ENCODE results near the gene LRRC7.

LRRC7 gene

GRCh38 chr1:70156529-70157120, 588.9 kb downstream of the LRRC7 start:
- Histone ChIP-seq H3K36me3 (ENCODE audit: control insufficient read depth, insufficient read depth, low read length) (no peaks in the 10 kb centered on the region), H3K4me1 (ENCODE audit: control insufficient read depth, insufficient read depth, low read length) (no peaks in the 10 kb centered on the region), H3K9ac (ENCODE audit: low read length) (no peak overlapping the region)

GRCh38 chr1:70164350-70164749, 596.6 kb downstream of the LRRC7 start:
- H3K27ac ChIP-seq (ENCODE audit: low read depth, low read length): no peak overlapping the region
- no peaks in the 10 kb centered on the region for H3K4me1 ChIP-seq (ENCODE audit: control insufficient read depth, insufficient read depth, low read length)
- H3K27me3 ChIP-seq (ENCODE audit: control insufficient read depth, insufficient read depth, low read length): no peaks in the 10 kb centered on the region
- no peak overlapping the region for H3K4me3 ChIP-seq (ENCODE audit: low read length)
- H3K9ac ChIP-seq (ENCODE audit: low read length): no peak overlapping the region
- no peaks in the 10 kb centered on the region for H3K36me3 ChIP-seq (ENCODE audit: control insufficient read depth, insufficient read depth, low read length)

More at GRCh38 chr1:70156529-70157120, 588.9 kb downstream of the LRRC7 start:
- no peaks in the 10 kb centered on the region for H3K27me3 ChIP-seq (ENCODE audit: control insufficient read depth, insufficient read depth, low read length)
- no peak overlapping the region for H3K27ac ChIP-seq (ENCODE audit: low read depth, low read length)
- H3K4me3 ChIP-seq (ENCODE audit: low read length): no peak overlapping the region

- Histone ChIP-seq H3K27ac (ENCODE audit: low read depth, low read length) (no peak overlapping the region), H3K9ac (ENCODE audit: low read length) (no peak overlapping the region), H3K4me3 (ENCODE audit: low read length) (no peak overlapping the region), H3K36me3 (ENCODE audit: control insufficient read depth, insufficient read depth, low read length) (no peaks in the 10 kb centered on the region), H3K27me3 (ENCODE audit: control insufficient read depth, insufficient read depth, low read length) (no peaks in the 10 kb centered on the region), H3K4me1 (ENCODE audit: control insufficient read depth, insufficient read depth, low read length) (no peaks in the 10 kb centered on the region)
These were observed 600.6 kb downstream of the LRRC7 start for GRCh38 chr1:70168283-70168682.

- Histone ChIP-seq H3K36me3 (ENCODE audit: control insufficient read depth, insufficient read depth, low read length) (no peaks in the 10 kb centered on the region), H3K27ac (ENCODE audit: low read depth, low read length) (no peak overlapping the region), H3K9ac (ENCODE audit: low read length) (no peak overlapping the region), H3K27me3 (ENCODE audit: control insufficient read depth, insufficient read depth, low read length) (no peaks in the 10 kb centered on the region), H3K4me1 (ENCODE audit: control insufficient read depth, insufficient read depth, low read length) (no peaks in the 10 kb centered on the region), H3K4me3 (ENCODE audit: low read length) (no peak overlapping the region)
These were observed 601.5 kb downstream of the LRRC7 start for GRCh38 chr1:70169018-70169839.

GRCh38 chr1:70171512-70171911, 603.8 kb downstream of the LRRC7 start:
- Histone ChIP-seq H3K36me3 (ENCODE audit: control insufficient read depth, insufficient read depth, low read length) (no peaks in the 10 kb centered on the region), H3K9ac (ENCODE audit: low read length) (no peak overlapping the region), H3K27ac (ENCODE audit: low read depth, low read length) (no peak overlapping the region)

More at GRCh38 chr1:70171512-70171911, 603.8 kb downstream of the LRRC7 start:
- no peaks in the 10 kb centered on the region for H3K27me3 ChIP-seq (ENCODE audit: control insufficient read depth, insufficient read depth, low read length)
- no peaks in the 10 kb centered on the region for H3K4me1 ChIP-seq (ENCODE audit: control insufficient read depth, insufficient read depth, low read length)
- no peak overlapping the region for H3K4me3 ChIP-seq (ENCODE audit: low read length)
